Activated naive CD4-positive, alpha-beta T cell (primary cell): ENCODE data around the gene SYNE1.

Source experiments
- DNase-seq, 4 experiments: peaks; one replicate each; lab custom pipeline; 2025; lab: John Stamatoyannopoulos, UW

SYNE1 gene

GRCh38 chr6:152184573-152184916 is 452.6 kb downstream of the SYNE1 start:
- DNase-seq = no peak

GRCh38 chr6:152180601-152181000 is 456.6 kb downstream of the SYNE1 start:
- DNase-seq = no peak

- no peak for DNase-seq
These were observed 460.9 kb downstream of the SYNE1 start for GRCh38 chr6:152176268-152176667.

- no peak for DNase-seq
These were observed 463.2 kb downstream of the SYNE1 start for GRCh38 chr6:152173957-152174356.

GRCh38 chr6:152173321-152173720 is 463.8 kb downstream of the SYNE1 start:
- DNase-seq = no peak

- DNase-seq = no peak
These were observed 466.2 kb downstream of the SYNE1 start for GRCh38 chr6:152170702-152171667.

- no peak for DNase-seq
These were observed 466.9 kb downstream of the SYNE1 start for GRCh38 chr6:152170313-152170701.

- DNase-seq = no peak
These were observed 469.2 kb downstream of the SYNE1 start for GRCh38 chr6:152167641-152168603.

GRCh38 chr6:152166897-152167296 is 470.3 kb downstream of the SYNE1 start:
- DNase-seq = no peak

- DNase-seq = no peak
These were observed 470.7 kb downstream of the SYNE1 start for GRCh38 chr6:152166497-152166896.

GRCh38 chr6:152164957-152165356 is 472.2 kb downstream of the SYNE1 start:
- no peak for DNase-seq

GRCh38 chr6:152161501-152161900 is 475.7 kb downstream of the SYNE1 start:
- no peak for DNase-seq

- no peak for DNase-seq
These were observed 476.8 kb downstream of the SYNE1 start for GRCh38 chr6:152160346-152160745.

GRCh38 chr6:152155792-152156191 is 481.4 kb downstream of the SYNE1 start:
- DNase-seq = no peak

GRCh38 chr6:152154559-152155356 is 482.4 kb downstream of the SYNE1 start:
- DNase-seq = no peak

- DNase-seq = no peak
These were observed 485.2 kb downstream of the SYNE1 start for GRCh38 chr6:152151920-152152319.

- no peak for DNase-seq
These were observed 487.0 kb downstream of the SYNE1 start for GRCh38 chr6:152150196-152150595.

GRCh38 chr6:152148412-152148811 is 488.8 kb downstream of the SYNE1 start:
- DNase-seq = no peak

GRCh38 chr6:152147269-152147668 is 489.9 kb downstream of the SYNE1 start:
- DNase-seq = no peak

- no peak for DNase-seq
These were observed 490.8 kb downstream of the SYNE1 start for GRCh38 chr6:152146385-152146784.

GRCh38 chr6:152143359-152143758 is 493.8 kb downstream of the SYNE1 start:
- DNase-seq = no peak

- no peak for DNase-seq
These were observed 495.1 kb downstream of the SYNE1 start for GRCh38 chr6:152142105-152142504.
